ENCODE data around the gene MIF4GD.

DNA sequence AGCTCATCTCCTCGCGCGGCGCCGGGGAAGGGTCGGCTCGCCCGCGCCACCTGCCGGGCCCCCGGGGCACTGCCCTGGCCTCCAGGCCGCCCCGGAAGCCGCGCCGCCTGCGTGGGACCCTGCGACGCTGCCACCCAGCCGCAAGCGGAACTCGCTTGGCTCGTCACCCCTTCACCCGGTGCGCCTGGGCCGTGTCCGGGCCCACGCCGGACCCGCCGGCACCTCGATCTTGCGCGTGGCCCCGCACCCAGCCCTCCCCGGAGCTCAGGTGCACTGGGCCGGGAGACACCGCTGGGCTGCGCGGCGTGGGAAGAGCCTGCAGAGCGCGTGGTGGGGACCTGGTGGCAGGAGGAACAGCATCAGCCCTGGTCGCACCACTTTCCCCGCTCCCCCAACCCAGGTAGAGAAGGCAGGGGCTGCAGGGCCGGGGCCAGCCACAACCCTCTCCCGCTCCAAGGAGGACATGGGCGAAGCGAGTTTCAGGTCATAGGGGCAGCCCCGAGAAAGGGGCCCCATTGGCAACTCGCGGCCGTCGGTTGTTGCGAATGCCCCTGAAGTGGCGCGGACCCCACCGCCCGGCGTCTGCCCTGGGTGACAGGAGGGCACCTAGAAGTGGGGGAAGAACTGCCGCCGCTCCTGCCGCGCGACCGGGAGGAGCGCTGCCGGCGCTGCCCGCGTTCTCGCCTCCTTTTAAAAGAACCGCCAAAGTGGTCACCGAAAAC, 363 bp upstream of the MIF4GD start:
- TF ChIP-seq POLR2AphosphoS5 (IDR thresholded peaks at IDR 0.05; ENCODE audit: low read depth, low read length) (no peak), POLR2A (IDR thresholded peaks at IDR 0.05; ENCODE audit: low read depth, low read length) (no peak)
